HL-60/S4 (cell line): ENCODE measurements around the gene TTBK1.

Experiments used
- in situ Hi-C: fragments of 300-500 bp; cut with MboI; formaldehyde crosslinking; loops from 2 replicates; pipeline ENCODE4 v1.14.3; 2022; ENCODE audit warnings: low sequenced_read_pairs

Gene TTBK1

GRCh38 chr6:43254138-43254817, 11.0 kb downstream of the TTBK1 start:
- in situ Hi-C loops: loop anchor here (10.0 kb wide), 1 partner anchor 251 kb away; no protein-coding TSS in a partner anchor

- in situ Hi-C loops: loop anchor here (10.0 kb wide), 1 partner anchor 250 kb away; no protein-coding TSS in a partner anchor
Measured at GRCh38 chr6:43254846-43255245, 11.6 kb downstream of the TTBK1 start.

- in situ Hi-C loops: loop anchor here (10.0 kb wide), 1 partner anchor 249 kb away; no protein-coding TSS in a partner anchor
Measured at GRCh38 chr6:43255408-43256054, 12.2 kb downstream of the TTBK1 start.

- in situ Hi-C loops: loop anchor here (10.0 kb wide), 1 partner anchor 248 kb away; no protein-coding TSS in a partner anchor
Measured at GRCh38 chr6:43256670-43257366, 13.5 kb downstream of the TTBK1 start.

GRCh38 chr6:43257367-43258145, 14.3 kb downstream of the TTBK1 start:
- in situ Hi-C loops: loop anchor here (10.0 kb wide), 1 partner anchor 247 kb away; no protein-coding TSS in a partner anchor

GRCh38 chr6:43258180-43258579, 14.9 kb downstream of the TTBK1 start:
- in situ Hi-C loops: loop anchor here (10.0 kb wide), 1 partner anchor 247 kb away; no protein-coding TSS in a partner anchor

- in situ Hi-C loops: loop anchor here (10.0 kb wide), 1 partner anchor 246 kb away; no protein-coding TSS in a partner anchor
Measured at GRCh38 chr6:43258807-43259686, 15.8 kb downstream of the TTBK1 start.

- in situ Hi-C loops: no loop called here
Measured at GRCh38 chr6:43260791-43261190, 17.5 kb downstream of the TTBK1 start.

GRCh38 chr6:43261198-43261597, 17.9 kb downstream of the TTBK1 start:
- in situ Hi-C loops: no loop called here

GRCh38 chr6:43262000-43262779, 18.9 kb downstream of the TTBK1 start:
- in situ Hi-C loops: no loop called here

- in situ Hi-C loops: no loop called here
Measured at GRCh38 chr6:43262780-43263313, 19.6 kb downstream of the TTBK1 start.

- in situ Hi-C loops: no loop called here
Measured at GRCh38 chr6:43263314-43264178, 20.3 kb downstream of the TTBK1 start.

GRCh38 chr6:43264599-43265145, 21.4 kb downstream of the TTBK1 start:
- in situ Hi-C loops: no loop called here

- in situ Hi-C loops: no loop called here
Measured at GRCh38 chr6:43265564-43265963, 22.3 kb downstream of the TTBK1 start.

- in situ Hi-C loops: no loop called here
Measured at GRCh38 chr6:43267619-43268354, 24.5 kb downstream of the TTBK1 start.

GRCh38 chr6:43268355-43268700, 25.0 kb downstream of the TTBK1 start:
- in situ Hi-C loops: no loop called here

- in situ Hi-C loops: no loop called here
Measured at GRCh38 chr6:43268782-43269272, 25.5 kb downstream of the TTBK1 start.
